ENCODE results near the gene PDIA6.

Gene PDIA6

GRCh38 chr2:10757814-10758286 lies 54.7 kb downstream of the PDIA6 start:
- Histone ChIP-seq H3K14ac (ENCODE audit: low read length in 2 of 2) (no peak overlapping the region), H2BK12ac (ENCODE audit: low read length in 2 of 2) (no peak overlapping the region), H3K4me2 (ENCODE audit: low read length, poor library complexity, severe bottlenecking) (no peak overlapping the region), H3K79me1 (replicated peaks; ENCODE audit: low read length, poor library complexity, severe bottlenecking) (no peaks in the 10 kb centered on the region), H2AK5ac (ENCODE audit: low read length, severe bottlenecking) (no peak overlapping the region), H3K27me3 (ENCODE audit: control insufficient read depth in 1 of 2, insufficient read depth in 1 of 2, low read length in 2 of 2) (peaks cover 0 to 20% of the 10 kb centered on the region in 2 experiments), H2AFZ (ENCODE audit: low read depth, low read length) (no peak overlapping the region), H2BK5ac (ENCODE audit: low read depth, low read length, poor library complexity, severe bottlenecking) (no peak overlapping the region), H2BK120ac (ENCODE audit: low read depth, low read length) (no peak overlapping the region), H2BK15ac (ENCODE audit: low read depth, poor library complexity, severe bottlenecking) (no peak overlapping the region), H3K4me3 (ENCODE audit: insufficient read depth in 1 of 2, low read depth in 1 of 2, low read length in 2 of 2) (no peak overlapping the region), H3K18ac (ENCODE audit: low read depth in 1 of 2, low read length in 2 of 2) (no peak overlapping the region), H3K4ac (ENCODE audit: low read depth in 1 of 2, low read length in 2 of 2) (no peak overlapping the region), H3K36me3 (ENCODE audit: control insufficient read depth in 1 of 2, insufficient read depth in 2 of 2, low read depth in 1 of 2, low read length in 2 of 2) (no peaks in the 10 kb centered on the region), H3K23ac (ENCODE audit: low read length in 2 of 2) (no peak overlapping the region), H3K27ac (ENCODE audit: low read length, poor library complexity, severe bottlenecking) (no peak overlapping the region), H4K91ac (ENCODE audit: low read length) (no peak overlapping the region), H4K8ac (ENCODE audit: low read length) (no peak overlapping the region), H3K9ac (ENCODE audit: low read length) (no peak overlapping the region), H3K4me1 (ENCODE audit: control insufficient read depth, insufficient read depth, low read depth, low read length) (peaks cover 5% of the 10 kb centered on the region), H3K9me3 (ENCODE audit: control insufficient read depth, low read length) (no peaks in the 10 kb centered on the region)
- 96% methylated on average over 5 of the region's 6 CpGs for WGBS
- DNase-seq, result no peak

- H2BK15ac ChIP-seq (ENCODE audit: low read depth, poor library complexity, severe bottlenecking), result no peak overlapping the region
- H3K27ac ChIP-seq (ENCODE audit: low read length, poor library complexity, severe bottlenecking), result no peak overlapping the region
- H3K36me3 ChIP-seq (ENCODE audit: control insufficient read depth in 1 of 2, insufficient read depth in 2 of 2, low read depth in 1 of 2, low read length in 2 of 2), result no peaks in the 10 kb centered on the region
- H4K8ac ChIP-seq (ENCODE audit: low read length), result no peak overlapping the region
- peaks cover 5% of the 10 kb centered on the region for H3K4me1 ChIP-seq (ENCODE audit: control insufficient read depth, insufficient read depth, low read depth, low read length)
- no peak overlapping the region for H3K9ac ChIP-seq (ENCODE audit: low read length)
- no peak overlapping the region for H3K4me2 ChIP-seq (ENCODE audit: low read length, poor library complexity, severe bottlenecking)
- no peak overlapping the region for H3K14ac ChIP-seq (ENCODE audit: low read length in 2 of 2)
- DNase-seq, result no peak
- no peak overlapping the region for H2AFZ ChIP-seq (ENCODE audit: low read depth, low read length)
- H3K23ac ChIP-seq (ENCODE audit: low read length in 2 of 2), result no peak overlapping the region
- no peak overlapping the region for H2BK12ac ChIP-seq (ENCODE audit: low read length in 2 of 2)
- H3K4me3 ChIP-seq (ENCODE audit: insufficient read depth in 1 of 2, low read depth in 1 of 2, low read length in 2 of 2), result no peak overlapping the region
- no peaks in the 10 kb centered on the region for H3K79me1 ChIP-seq (replicated peaks; ENCODE audit: low read length, poor library complexity, severe bottlenecking)
- WGBS, result 78% methylated on average over 7 of the region's 7 CpGs
- no peak overlapping the region for H2AK5ac ChIP-seq (ENCODE audit: low read length, severe bottlenecking)
- H4K91ac ChIP-seq (ENCODE audit: low read length), result no peak overlapping the region
- H3K9me3 ChIP-seq (ENCODE audit: control insufficient read depth, low read length), result no peaks in the 10 kb centered on the region
- peaks cover 5 to 7% of the 10 kb centered on the region in 2 experiments for H3K27me3 ChIP-seq (ENCODE audit: control insufficient read depth in 1 of 2, insufficient read depth in 1 of 2, low read length in 2 of 2)
- no peak overlapping the region for H2BK5ac ChIP-seq (ENCODE audit: low read depth, low read length, poor library complexity, severe bottlenecking)
- H3K18ac ChIP-seq (ENCODE audit: low read depth in 1 of 2, low read length in 2 of 2), result no peak overlapping the region
- H3K4ac ChIP-seq (ENCODE audit: low read depth in 1 of 2, low read length in 2 of 2), result no peak overlapping the region
- H2BK120ac ChIP-seq (ENCODE audit: low read depth, low read length), result no peak overlapping the region
Measured at GRCh38 chr2:10755621-10756020, 57.0 kb downstream of the PDIA6 start.

- Histone ChIP-seq H4K91ac (ENCODE audit: low read length) (no peak overlapping the region), H3K23ac (ENCODE audit: low read length in 2 of 2) (no peak overlapping the region), H2BK12ac (ENCODE audit: low read length in 2 of 2) (no peak overlapping the region), H3K4ac (ENCODE audit: low read depth in 1 of 2, low read length in 2 of 2) (no peak overlapping the region), H3K18ac (ENCODE audit: low read depth in 1 of 2, low read length in 2 of 2) (no peak overlapping the region), H3K36me3 (ENCODE audit: control insufficient read depth in 1 of 2, insufficient read depth in 2 of 2, low read depth in 1 of 2, low read length in 2 of 2) (no peaks in the 10 kb centered on the region), H3K4me3 (ENCODE audit: insufficient read depth in 1 of 2, low read depth in 1 of 2, low read length in 2 of 2) (no peak overlapping the region), H2BK120ac (ENCODE audit: low read depth, low read length) (no peak overlapping the region), H3K14ac (ENCODE audit: low read length in 2 of 2) (no peak overlapping the region), H2AFZ (ENCODE audit: low read depth, low read length) (no peak overlapping the region), H3K4me1 (ENCODE audit: control insufficient read depth, insufficient read depth, low read depth, low read length) (peaks cover 5% of the 10 kb centered on the region), H3K9me3 (ENCODE audit: control insufficient read depth, low read length) (no peaks in the 10 kb centered on the region), H2BK5ac (ENCODE audit: low read depth, low read length, poor library complexity, severe bottlenecking) (no peak overlapping the region), H3K4me2 (ENCODE audit: low read length, poor library complexity, severe bottlenecking) (no peak overlapping the region), H2AK5ac (ENCODE audit: low read length, severe bottlenecking) (no peak overlapping the region), H3K79me1 (replicated peaks; ENCODE audit: low read length, poor library complexity, severe bottlenecking) (no peaks in the 10 kb centered on the region), H3K9ac (ENCODE audit: low read length) (no peak overlapping the region), H4K8ac (ENCODE audit: low read length) (no peak overlapping the region), H2BK15ac (ENCODE audit: low read depth, poor library complexity, severe bottlenecking) (no peak overlapping the region), H3K27me3 (ENCODE audit: control insufficient read depth in 1 of 2, insufficient read depth in 1 of 2, low read length in 2 of 2) (peaks cover 5 to 14% of the 10 kb centered on the region in 2 experiments), H3K27ac (ENCODE audit: low read length, poor library complexity, severe bottlenecking) (no peak overlapping the region)
- DNase-seq, result no peak
- 83% methylated on average over 6 of the region's 8 CpGs for WGBS
Measured at GRCh38 chr2:10753876-10754275, 58.7 kb downstream of the PDIA6 start.

- no peak overlapping the region for H3K4ac ChIP-seq (ENCODE audit: low read depth in 1 of 2, low read length in 2 of 2)
- H3K4me1 ChIP-seq (ENCODE audit: control insufficient read depth, insufficient read depth, low read depth, low read length), result peaks cover 5% of the 10 kb centered on the region
- H3K36me3 ChIP-seq (ENCODE audit: control insufficient read depth in 1 of 2, insufficient read depth in 2 of 2, low read depth in 1 of 2, low read length in 2 of 2), result no peaks in the 10 kb centered on the region
- 89% methylated on average over 7 of the region's 7 CpGs for WGBS
- no peak overlapping the region for H2BK12ac ChIP-seq (ENCODE audit: low read length in 2 of 2)
- H3K79me1 ChIP-seq (replicated peaks; ENCODE audit: low read length, poor library complexity, severe bottlenecking), result no peaks in the 10 kb centered on the region
- H4K8ac ChIP-seq (ENCODE audit: low read length), result no peak overlapping the region
- H2AK5ac ChIP-seq (ENCODE audit: low read length, severe bottlenecking), result no peak overlapping the region
- no peak overlapping the region for H2BK5ac ChIP-seq (ENCODE audit: low read depth, low read length, poor library complexity, severe bottlenecking)
- H3K9me3 ChIP-seq (ENCODE audit: control insufficient read depth, low read length), result no peaks in the 10 kb centered on the region
- no peak overlapping the region for H3K23ac ChIP-seq (ENCODE audit: low read length in 2 of 2)
- H3K27ac ChIP-seq (ENCODE audit: low read length, poor library complexity, severe bottlenecking), result no peak overlapping the region
- DNase-seq, result no peak
- H4K91ac ChIP-seq (ENCODE audit: low read length), result no peak overlapping the region
- H2AFZ ChIP-seq (ENCODE audit: low read depth, low read length), result no peak overlapping the region
- H3K4me2 ChIP-seq (ENCODE audit: low read length, poor library complexity, severe bottlenecking), result no peak overlapping the region
- H3K9ac ChIP-seq (ENCODE audit: low read length), result no peak overlapping the region
- H3K18ac ChIP-seq (ENCODE audit: low read depth in 1 of 2, low read length in 2 of 2), result no peak overlapping the region
- peaks cover 5 to 16% of the 10 kb centered on the region in 2 experiments for H3K27me3 ChIP-seq (ENCODE audit: control insufficient read depth in 1 of 2, insufficient read depth in 1 of 2, low read length in 2 of 2)
- no peak overlapping the region for H3K4me3 ChIP-seq (ENCODE audit: insufficient read depth in 1 of 2, low read depth in 1 of 2, low read length in 2 of 2)
- no peak overlapping the region for H2BK15ac ChIP-seq (ENCODE audit: low read depth, poor library complexity, severe bottlenecking)
- H2BK120ac ChIP-seq (ENCODE audit: low read depth, low read length), result no peak overlapping the region
- no peak overlapping the region for H3K14ac ChIP-seq (ENCODE audit: low read length in 2 of 2)
Measured at GRCh38 chr2:10753156-10753555, 59.4 kb downstream of the PDIA6 start.
